HUES6 (cell line): ENCODE data around the gene CELSR1.

Experiments used
- H3K27ac ChIP-seq: 2 replicates; pipeline ENCODE4 v1.7.0; 2013; ENCODE audit warnings: low read depth, mild to moderate bottlenecking, low read length, inconsistent platforms
- H3K27me3 ChIP-seq: 2 replicates; pipeline ENCODE4 v1.6.1; 2013; ENCODE audit warnings: low read length; ENCODE audit not compliant: control insufficient read depth, insufficient read depth
- H3K36me3 ChIP-seq: 2 replicates; pipeline ENCODE4 v1.6.1; 2013; ENCODE audit warnings: low read length; ENCODE audit not compliant: control insufficient read depth, insufficient read depth
- H3K4me1 ChIP-seq: 2 replicates; pipeline ENCODE4 v1.6.1; 2013; ENCODE audit warnings: low read length; ENCODE audit not compliant: control insufficient read depth, insufficient read depth
- H3K4me3 ChIP-seq: 2 replicates; pipeline ENCODE4 v1.5.1; 2013; ENCODE audit warnings: low read depth, low read length
- H3K9ac ChIP-seq: one replicate; pipeline ENCODE4 v1.6.1; 2013; ENCODE audit warnings: mild to moderate bottlenecking, low read length
- H3K9me3 ChIP-seq: 2 replicates; pipeline ENCODE4 v1.6.1; 2013; ENCODE audit warnings: low read depth, low read length; ENCODE audit not compliant: control insufficient read depth, insufficient read depth

The CELSR1 gene

GRCh38 chr22:46525389-46526243 lies 11.8 kb downstream of the CELSR1 start:
- H3K36me3 ChIP-seq: no peaks in the 10 kb centered on the region
- no peaks in the 10 kb centered on the region for H3K9me3 ChIP-seq
- no peaks in the 10 kb centered on the region for H3K27me3 ChIP-seq
- no peak overlapping the region for H3K4me3 ChIP-seq
- H3K9ac ChIP-seq: no peak overlapping the region
- no peak overlapping the region for H3K27ac ChIP-seq
- peaks cover 12% of the 10 kb centered on the region; the same call in 1 of the 2 replicates for H3K4me1 ChIP-seq

- H3K36me3 ChIP-seq: no peaks in the 10 kb centered on the region
- H3K27ac ChIP-seq: no peak overlapping the region
- no peak overlapping the region for H3K9ac ChIP-seq
- no peaks in the 10 kb centered on the region for H3K27me3 ChIP-seq
- peaks cover 12% of the 10 kb centered on the region; the same call in 1 of the 2 replicates for H3K4me1 ChIP-seq
- no peaks in the 10 kb centered on the region for H3K9me3 ChIP-seq
- H3K4me3 ChIP-seq: no peak overlapping the region
Observed at GRCh38 chr22:46524203-46524740, 13.1 kb downstream of the CELSR1 start.

GRCh38 chr22:46522797-46523196 lies 14.6 kb downstream of the CELSR1 start:
- peaks cover 7% of the 10 kb centered on the region; the same call in 1 of the 2 replicates for H3K4me1 ChIP-seq
- no peaks in the 10 kb centered on the region; the same call in 1 of the 2 replicates for H3K36me3 ChIP-seq
- H3K27me3 ChIP-seq: no peaks in the 10 kb centered on the region
- H3K27ac ChIP-seq: no peak overlapping the region
- no peaks in the 10 kb centered on the region for H3K9me3 ChIP-seq
- H3K4me3 ChIP-seq: no peak overlapping the region
- no peak overlapping the region for H3K9ac ChIP-seq

- no peaks in the 10 kb centered on the region; the same call in 1 of the 2 replicates for H3K36me3 ChIP-seq
- H3K27me3 ChIP-seq: no peaks in the 10 kb centered on the region
- H3K4me3 ChIP-seq: no peak overlapping the region
- no peak overlapping the region for H3K9ac ChIP-seq
- H3K9me3 ChIP-seq: no peaks in the 10 kb centered on the region
- peaks cover 6% of the 10 kb centered on the region; the same call in 1 of the 2 replicates for H3K4me1 ChIP-seq
- H3K27ac ChIP-seq: no peak overlapping the region
Observed at GRCh38 chr22:46521994-46522393, 15.4 kb downstream of the CELSR1 start.

- H3K9me3 ChIP-seq: no peaks in the 10 kb centered on the region
- no peak overlapping the region for H3K9ac ChIP-seq
- H3K27ac ChIP-seq: no peak overlapping the region
- H3K4me3 ChIP-seq: no peak overlapping the region
- no peaks in the 10 kb centered on the region for H3K27me3 ChIP-seq
- H3K4me1 ChIP-seq: peaks cover 6% of the 10 kb centered on the region; the same call in 1 of the 2 replicates
- H3K36me3 ChIP-seq: no peaks in the 10 kb centered on the region; the same call in 1 of the 2 replicates
Observed at GRCh38 chr22:46520880-46521279, 16.5 kb downstream of the CELSR1 start.

GRCh38 chr22:46519377-46519776 lies 18.0 kb downstream of the CELSR1 start:
- H3K9me3 ChIP-seq: no peaks in the 10 kb centered on the region
- H3K36me3 ChIP-seq: no peaks in the 10 kb centered on the region; the same call in 1 of the 2 replicates
- H3K4me1 ChIP-seq: peaks cover 18% of the 10 kb centered on the region; the same call in 1 of the 2 replicates
- no peaks in the 10 kb centered on the region for H3K27me3 ChIP-seq
- H3K9ac ChIP-seq: no peak overlapping the region
- H3K27ac ChIP-seq: no peak overlapping the region
- H3K4me3 ChIP-seq: no peak overlapping the region

- Histone ChIP-seq H3K9me3 (no peaks in the 10 kb centered on the region), H3K36me3 (no peaks in the 10 kb centered on the region; the same call in 1 of the 2 replicates), H3K27me3 (no peaks in the 10 kb centered on the region), H3K9ac (no peak overlapping the region), H3K4me1 (peaks cover 15% of the 10 kb centered on the region; the same call in 1 of the 2 replicates), H3K27ac (no peak overlapping the region), H3K4me3 (no peak overlapping the region)
Observed at GRCh38 chr22:46518542-46519325, 18.7 kb downstream of the CELSR1 start.

GRCh38 chr22:46518038-46518437 lies 19.4 kb downstream of the CELSR1 start:
- no peaks in the 10 kb centered on the region for H3K9me3 ChIP-seq
- H3K4me3 ChIP-seq: no peak overlapping the region

GRCh38 chr22:46517255-46517761 lies 20.1 kb downstream of the CELSR1 start:
- Histone ChIP-seq H3K27me3 (no peaks in the 10 kb centered on the region), H3K4me1 (peaks cover 15% of the 10 kb centered on the region; the same call in 1 of the 2 replicates), H3K9me3 (no peaks in the 10 kb centered on the region), H3K9ac (no peak overlapping the region), H3K36me3 (no peaks in the 10 kb centered on the region; the same call in 1 of the 2 replicates), H3K27ac (no peak overlapping the region), H3K4me3 (no peak overlapping the region)

More at GRCh38 chr22:46518038-46518437, 19.4 kb downstream of the CELSR1 start:
- Histone ChIP-seq H3K27me3 (no peaks in the 10 kb centered on the region), H3K9ac (no peak overlapping the region), H3K27ac (no peak overlapping the region), H3K4me1 (peaks cover 15% of the 10 kb centered on the region; the same call in 1 of the 2 replicates), H3K36me3 (no peaks in the 10 kb centered on the region; the same call in 1 of the 2 replicates)

- Histone ChIP-seq H3K9ac (no peak overlapping the region), H3K27me3 (no peaks in the 10 kb centered on the region), H3K4me1 (peaks cover 15% of the 10 kb centered on the region; the same call in 1 of the 2 replicates), H3K27ac (no peak overlapping the region), H3K36me3 (no peaks in the 10 kb centered on the region; the same call in 1 of the 2 replicates), H3K4me3 (no peak overlapping the region), H3K9me3 (no peaks in the 10 kb centered on the region)
Observed at GRCh38 chr22:46516638-46517037, 20.8 kb downstream of the CELSR1 start.
